OCI-LY7 (cell line): ENCODE measurements around the gene RALBP1. TPM values are rescaled to one million over a fixed set of nuclear protein-coding genes. Genes with fewer than 3 reads are reported as not detected.

Experiments
- BruUV-seq: library from RNA; stranded (reverse); fragments of 400-500 nt; replicated peaks from 2 replicates; lab custom pipeline; 2021; lab: Mats Ljungman, UMichigan
- CTCF ChIA-PET: fragments of 300-600 bp; sonication (Branson Sonifier 250); formaldehyde crosslinking; loops from one replicate; lab custom pipeline; 2022; ENCODE audit warnings: antibody characterized with exemption; ENCODE audit not compliant: unreplicated experiment; lab: Charles Lee
- POLR2A ChIA-PET: fragments of 300-600 bp; sonication (Branson Sonifier 250); formaldehyde crosslinking; loops from one replicate; lab custom pipeline; 2022; ENCODE audit warnings: antibody characterized with exemption; lab: Charles Lee
- DNase-seq: peaks from one replicate; pipeline ENCODE4 v3.0.0-alpha.2; 2015; ENCODE audit warnings: low spot score
- H2AFZ ChIP-seq: fragments of 200-600 bp; sonication (generic), shearing (Covaris generic); 2 replicates; pipeline ENCODE4 v1.6.1; 2014; ENCODE audit warnings: mild to moderate bottlenecking, antibody characterized with exemption, low read length, moderate library complexity
- H3K27ac ChIP-seq: fragments of 200-600 bp; sonication (generic); 2 replicates; pipeline ENCODE4 v1.5.1; 2014; ENCODE audit warnings: mixed run types, low read depth, mild to moderate bottlenecking, moderate library complexity, low read length, inconsistent platforms; ENCODE audit not compliant: poor library complexity, severe bottlenecking
- H3K36me3 ChIP-seq: fragments of 200-600 bp; sonication (generic); 2 replicates; pipeline ENCODE4 v1.6.1; 2014; ENCODE audit warnings: mild to moderate bottlenecking, antibody characterized with exemption, low read length, moderate library complexity, mixed read lengths; ENCODE audit not compliant: insufficient read depth
- H3K4me1 ChIP-seq: fragments of 200-600 bp; sonication (generic); 2 replicates; pipeline ENCODE4 v1.5.1; 2014; ENCODE audit warnings: mild to moderate bottlenecking, low read length; ENCODE audit not compliant: insufficient read depth, poor library complexity, severe bottlenecking
- H3K4me2 ChIP-seq: fragments of 200-600 bp; sonication (generic); 2 replicates; pipeline ENCODE4 v1.6.1; 2014; ENCODE audit warnings: mild to moderate bottlenecking, low read length
- H3K4me3 ChIP-seq: fragments of 200-600 bp; sonication (generic); 2 replicates; pipeline ENCODE4 v1.5.1; 2014; ENCODE audit warnings: mild to moderate bottlenecking, low read depth, low read length; ENCODE audit not compliant: poor library complexity, severe bottlenecking
- H3K79me2 ChIP-seq: fragments of 200-600 bp; sonication (generic); 2 replicates; pipeline ENCODE4 v1.6.1; 2016; ENCODE audit warnings: low read depth, mild to moderate bottlenecking, low read length, moderate library complexity, mixed read lengths; ENCODE audit not compliant: insufficient read depth
- H3K9me2 ChIP-seq: fragments of 200-600 bp; sonication (generic); 2 replicates; pipeline ENCODE4 v1.6.1; 2016; ENCODE audit warnings: mild to moderate bottlenecking, low read length, mixed read lengths; ENCODE audit not compliant: insufficient read depth
- H3K9me3 ChIP-seq: fragments of 200-600 bp; sonication (generic); 2 replicates; pipeline ENCODE4 v1.6.1; 2014; ENCODE audit warnings: mild to moderate bottlenecking, mixed run types, low read length, mixed read lengths
- H4K20me1 ChIP-seq: fragments of 200-600 bp; sonication (generic); 2 replicates; pipeline ENCODE4 v1.6.1; 2014; ENCODE audit warnings: mild to moderate bottlenecking, antibody characterized with exemption, low read length, moderate library complexity, mixed read lengths; ENCODE audit not compliant: insufficient read depth
- EZH2phosphoT487 ChIP-seq: fragments of 200-600 bp; sonication (generic); IDR thresholded peaks from 2 replicates; pipeline ENCODE4 v1.6.1; 2018; ENCODE audit warnings: low read depth, borderline replicate concordance, mild to moderate bottlenecking, mixed run types, antibody characterized with exemption, low read length, moderate library complexity, mixed read lengths
- intact Hi-C: fragments of 100-400 bp; cut with micrococcal nuclease; formaldehyde crosslinking; loops from one replicate; pipeline ENCODE4 v1.10.0; 2022; ENCODE audit not compliant: unreplicated experiment
- total RNA-seq, 2 experiments: library from RNA; depleted of rRNA in 1 of 2; stranded (reverse); fragments of >200 nt in 1 of 2; shearing (Covaris generic) in 1 of 2; gene quantifications; 2 replicates each; pipeline ENCODE4 v1.2.3, GENCODE V29; 2014 to 2022
- TF ChIP-seq, protein P1 (sequence below): fragments of 200-600 bp; sonication (generic); conservative IDR thresholded peaks from 2 replicates; pipeline ENCODE4 v1.5.1; 2014; ENCODE audit warnings: mild to moderate bottlenecking, antibody characterized with exemption, low read length, moderate library complexity, mixed read lengths

Gene RALBP1
- total RNA-seq, 2 experiments from 2014 or later: 78.5 to 96.0 TPM

DNA sequence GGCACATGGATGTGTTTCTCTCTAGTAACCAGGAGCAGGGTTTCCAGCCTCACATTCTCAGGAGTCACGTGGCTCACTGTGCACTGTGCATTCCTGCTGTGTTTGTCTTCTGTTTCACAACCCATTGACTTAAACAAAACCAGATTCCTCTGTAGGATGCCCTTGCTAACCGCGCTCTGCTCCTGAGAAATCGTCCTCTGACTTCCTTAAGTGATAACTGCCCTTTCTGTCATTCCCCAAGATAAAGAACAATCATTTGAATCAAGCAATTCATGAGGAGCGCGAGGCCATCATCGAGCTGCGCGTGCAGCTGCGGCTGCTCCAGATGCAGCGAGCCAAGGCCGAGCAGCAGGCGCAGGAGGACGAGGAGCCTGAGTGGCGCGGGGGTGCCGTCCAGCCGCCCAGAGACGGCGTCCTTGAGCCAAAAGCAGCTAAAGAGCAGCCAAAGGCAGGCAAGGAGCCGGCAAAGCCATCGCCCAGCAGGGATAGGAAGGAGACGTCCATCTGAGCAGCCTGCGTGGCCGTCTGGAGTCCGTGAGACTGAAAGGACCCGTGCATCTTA is 60.2 kb downstream of the RALBP1 start:
- Histone ChIP-seq H2AFZ (no peak overlapping the region), H3K79me2 (no peaks in the 10 kb centered on the region), H3K9me2 (no peaks in the 10 kb centered on the region), H3K36me3 (peaks cover 91% of the 10 kb centered on the region), H4K20me1 (no peaks in the 10 kb centered on the region), H3K27ac (no peak overlapping the region), H3K9me3 (no peaks in the 10 kb centered on the region), H3K4me2 (no peak overlapping the region), H3K4me3 (no peak overlapping the region), H3K4me1 (no peaks in the 10 kb centered on the region)
- ChIA-PET POLR2A (no interaction called here), CTCF (no interaction called here)
- DNase-seq: no peak
- intact Hi-C loops: no loop called here
- BruUV-seq: no TSS peak
- TF ChIP-seq EZH2phosphoT487: no peak
- TF ChIP-seq, protein P1, sequence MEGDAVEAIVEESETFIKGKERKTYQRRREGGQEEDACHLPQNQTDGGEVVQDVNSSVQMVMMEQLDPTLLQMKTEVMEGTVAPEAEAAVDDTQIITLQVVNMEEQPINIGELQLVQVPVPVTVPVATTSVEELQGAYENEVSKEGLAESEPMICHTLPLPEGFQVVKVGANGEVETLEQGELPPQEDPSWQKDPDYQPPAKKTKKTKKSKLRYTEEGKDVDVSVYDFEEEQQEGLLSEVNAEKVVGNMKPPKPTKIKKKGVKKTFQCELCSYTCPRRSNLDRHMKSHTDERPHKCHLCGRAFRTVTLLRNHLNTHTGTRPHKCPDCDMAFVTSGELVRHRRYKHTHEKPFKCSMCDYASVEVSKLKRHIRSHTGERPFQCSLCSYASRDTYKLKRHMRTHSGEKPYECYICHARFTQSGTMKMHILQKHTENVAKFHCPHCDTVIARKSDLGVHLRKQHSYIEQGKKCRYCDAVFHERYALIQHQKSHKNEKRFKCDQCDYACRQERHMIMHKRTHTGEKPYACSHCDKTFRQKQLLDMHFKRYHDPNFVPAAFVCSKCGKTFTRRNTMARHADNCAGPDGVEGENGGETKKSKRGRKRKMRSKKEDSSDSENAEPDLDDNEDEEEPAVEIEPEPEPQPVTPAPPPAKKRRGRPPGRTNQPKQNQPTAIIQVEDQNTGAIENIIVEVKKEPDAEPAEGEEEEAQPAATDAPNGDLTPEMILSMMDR: no peak

DNA sequence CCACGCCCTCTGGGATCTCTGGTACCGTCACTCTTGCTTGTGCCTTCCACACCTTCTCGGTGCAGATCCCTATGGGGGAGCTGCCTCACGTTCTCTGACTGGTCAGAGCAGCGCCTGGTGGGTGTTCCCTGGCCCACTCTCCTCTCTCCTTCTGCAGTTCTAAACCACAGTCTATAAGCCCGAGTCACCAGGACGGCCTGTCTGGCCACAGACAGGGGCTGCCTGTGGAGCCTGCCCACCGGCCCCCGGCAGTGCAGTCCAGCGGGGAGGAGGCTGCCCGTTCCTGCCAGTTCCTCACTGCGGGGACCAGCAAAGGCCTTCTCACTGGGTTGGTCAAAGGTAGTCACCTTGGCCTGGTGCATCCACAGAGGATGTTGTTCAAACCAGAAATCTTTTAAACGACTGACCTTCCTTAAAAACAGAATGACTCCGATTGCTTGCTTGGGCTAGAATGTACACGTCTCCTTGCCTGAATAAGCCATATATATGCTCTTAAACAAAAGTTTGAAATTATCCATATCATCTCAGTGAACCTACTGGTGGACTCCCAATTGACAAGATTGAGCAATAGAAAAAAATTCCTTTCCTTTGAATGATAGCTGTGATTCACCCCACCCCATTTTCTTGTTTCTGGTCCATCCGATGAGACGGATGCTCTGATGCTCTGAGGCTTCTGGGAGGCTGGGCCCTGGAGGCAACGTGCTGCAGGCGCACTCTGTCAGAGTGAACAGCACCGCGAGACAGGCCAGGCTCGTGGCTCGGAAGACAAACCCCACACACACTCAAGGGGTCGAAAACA is 61.2 kb downstream of the RALBP1 start:
- Histone ChIP-seq H3K4me3 (no peak overlapping the region), H3K27ac (no peak overlapping the region), H3K79me2 (no peaks in the 10 kb centered on the region), H2AFZ (no peak overlapping the region), H3K4me1 (no peaks in the 10 kb centered on the region), H3K9me2 (no peaks in the 10 kb centered on the region), H3K4me2 (no peak overlapping the region), H3K36me3 (peaks cover 82% of the 10 kb centered on the region), H4K20me1 (no peaks in the 10 kb centered on the region), H3K9me3 (no peaks in the 10 kb centered on the region)
- CTCF ChIA-PET: no interaction called here
- no TSS peak for BruUV-seq
- no peak for DNase-seq
- POLR2A ChIA-PET: no interaction called here
- intact Hi-C loops: no loop called here
- TF ChIP-seq EZH2phosphoT487: no peak
- TF ChIP-seq, protein P1: no peak

DNA sequence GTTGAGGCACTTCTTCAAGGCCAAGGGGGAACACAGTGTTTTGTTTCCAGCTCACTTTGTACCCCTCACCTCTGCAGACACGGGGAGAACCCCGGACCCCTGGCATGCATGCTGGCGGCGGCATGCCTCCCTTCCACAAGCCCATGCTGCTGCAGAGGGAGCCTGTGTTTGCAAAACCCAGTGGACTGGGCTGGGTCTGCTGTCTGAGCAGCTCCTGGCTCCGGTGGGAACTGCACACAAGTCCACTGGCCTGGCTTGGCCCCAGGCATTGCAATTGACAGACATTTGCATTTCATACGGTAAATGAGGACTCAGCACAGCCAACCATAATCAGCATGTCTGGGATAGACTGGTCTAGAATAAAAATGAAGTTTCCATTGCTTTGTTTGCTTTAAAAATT is 62.4 kb downstream of the RALBP1 start:
- DNase-seq: no peak
- no peak overlapping the region for H3K4me2 ChIP-seq
- BruUV-seq: no TSS peak
- H4K20me1 ChIP-seq: no peaks in the 10 kb centered on the region
- H3K79me2 ChIP-seq: no peaks in the 10 kb centered on the region
- no peak overlapping the region for H3K27ac ChIP-seq
- intact Hi-C loops: no loop called here
- no peaks in the 10 kb centered on the region for H3K4me1 ChIP-seq
- no peaks in the 10 kb centered on the region for H3K9me3 ChIP-seq
- H3K9me2 ChIP-seq: no peaks in the 10 kb centered on the region
- H3K36me3 ChIP-seq: peaks cover 71% of the 10 kb centered on the region
- CTCF ChIA-PET: no interaction called here
- H3K4me3 ChIP-seq: no peak overlapping the region
- H2AFZ ChIP-seq: no peak overlapping the region
- POLR2A ChIA-PET: interaction anchor here (0.7 kb wide), 1 partner anchor 9 kb away, joined by 3 read pairs; no protein-coding TSS in a partner anchor
- TF ChIP-seq, protein P1: no peak
- TF ChIP-seq EZH2phosphoT487: no peak
